Hepatocyte (in vitro differentiated cells): ENCODE data around the gene LCN1. TPM values are rescaled to one million over a fixed set of nuclear protein-coding genes. Genes with fewer than 3 reads are reported as not detected.

Experiments
- DNase-seq: peaks from one replicate; pipeline ENCODE4 v3.0.0-alpha.2; 2016; ENCODE audit warnings: low spot score
- H2AFZ ChIP-seq: fragments of 200-600 bp; sonication (generic); 2 replicates; pipeline ENCODE4 v1.6.0; 2016; ENCODE audit warnings: antibody characterized with exemption, mild to moderate bottlenecking
- H3K27ac ChIP-seq: fragments of 200-600 bp; sonication (generic); 2 replicates; pipeline ENCODE4 v1.5.1; 2016; ENCODE audit warnings: mild to moderate bottlenecking
- H3K27me3 ChIP-seq: fragments of 200-600 bp; sonication (generic); 2 replicates; pipeline ENCODE4 v1.6.1; 2016
- H3K36me3 ChIP-seq: fragments of 200-600 bp; sonication (generic); replicated peaks from 2 replicates; pipeline ENCODE4 v1.5.1; 2016; ENCODE audit warnings: low read depth; ENCODE audit not compliant: insufficient read depth
- H3K4me1 ChIP-seq: fragments of 200-600 bp; sonication (generic); 2 replicates; pipeline ENCODE4 v1.5.1; 2016; ENCODE audit warnings: mild to moderate bottlenecking, moderate library complexity; ENCODE audit not compliant: insufficient read depth
- H3K4me2 ChIP-seq: fragments of 200-600 bp; sonication (generic); 2 replicates; pipeline ENCODE4 v1.6.0; 2016
- H3K4me3 ChIP-seq: fragments of 200-600 bp; sonication (generic); 2 replicates; pipeline ENCODE4 v1.5.1; 2016; ENCODE audit warnings: mild to moderate bottlenecking
- H3K79me2 ChIP-seq: fragments of 200-600 bp; sonication (generic); 2 replicates; pipeline ENCODE4 v1.6.0; 2017; ENCODE audit warnings: mild to moderate bottlenecking
- H3K9me2 ChIP-seq: fragments of 200-600 bp; sonication (generic); replicated peaks from 2 replicates; pipeline ENCODE4 v1.6.0; 2017; ENCODE audit warnings: mild to moderate bottlenecking; ENCODE audit not compliant: insufficient read depth
- H3K9me3 ChIP-seq: fragments of 200-600 bp; sonication (generic); 2 replicates; pipeline ENCODE4 v1.5.1; 2016; ENCODE audit warnings: low read depth, mild to moderate bottlenecking
- H4K20me1 ChIP-seq: fragments of 200-600 bp; sonication (generic); 2 replicates; pipeline ENCODE4 v1.6.0; 2016; ENCODE audit warnings: mild to moderate bottlenecking; ENCODE audit not compliant: insufficient read depth, poor library complexity, severe bottlenecking
- CTCF ChIP-seq: fragments of 200-600 bp; sonication (generic); IDR thresholded peaks from 2 replicates; pipeline ENCODE4 v1.5.1; 2016; ENCODE audit warnings: antibody characterized with exemption, mild to moderate bottlenecking; ENCODE audit not compliant: poor library complexity
- EZH2 ChIP-seq: fragments of 200-600 bp; sonication (generic); IDR thresholded peaks from 2 replicates; pipeline ENCODE4 v1.6.1; 2016; ENCODE audit warnings: antibody characterized with exemption, mild to moderate bottlenecking, borderline replicate concordance
- EZH2phosphoT487 ChIP-seq: fragments of 200-600 bp; sonication (generic); IDR thresholded peaks from one replicate; pipeline ENCODE4 v1.6.1; 2018; ENCODE audit warnings: antibody characterized with exemption, mild to moderate bottlenecking, low read depth, moderate library complexity; ENCODE audit not compliant: unreplicated experiment, severe bottlenecking
- WGBS: methylation state at CpG from one replicate; pipeline ENCODE4 v1.1.6; 2016; ENCODE audit warnings: low lambda C conversion rate; ENCODE audit errors: missing lambda C conversion rate; 5-methylcytosine and 5-hydroxymethylcytosine counted together
- polyA plus RNA-seq: library from polyadenylated mRNA; unstranded; fragments of >200 nt; fragmentation: Nextera tagmentation; extraction: Ambion mirVana; gene quantifications from 2 replicates; pipeline ENCODE4 v1.2.1, GENCODE V29; 2016
- total RNA-seq: library from RNA; depleted of rRNA; stranded (reverse); fragments of >200 nt; gene quantifications from 2 replicates; pipeline ENCODE4 v1.2.3, GENCODE V29; 2014

LCN1 gene
- total and polyA plus RNA-seq, 2 experiments from 2014 or later = not detected

GRCh38 chr9:135502168-135502872, 18.9 kb upstream of the LCN1 start:
- H3K27ac ChIP-seq = no peak overlapping the region
- H3K36me3 ChIP-seq = no peaks in the 10 kb centered on the region
- H3K9me2 ChIP-seq = no peaks in the 10 kb centered on the region
- no peak overlapping the region for H3K4me3 ChIP-seq
- 92% methylated on average over 11 of the region's 15 CpGs for WGBS
- peak overlapping the region; percentile 99 for H3K4me2 ChIP-seq
- no peak overlapping the region for H2AFZ ChIP-seq
- no peak for DNase-seq
- no peak for TF ChIP-seq EZH2phosphoT487
- TF ChIP-seq EZH2 = no peak
- no peak for TF ChIP-seq CTCF
- no peaks in the 10 kb centered on the region for H3K27me3 ChIP-seq
- peaks cover 17% of the 10 kb centered on the region for H3K79me2 ChIP-seq
- H4K20me1 ChIP-seq = peaks cover 5% of the 10 kb centered on the region
- H3K4me1 ChIP-seq = peaks cover 7% of the 10 kb centered on the region
- H3K9me3 ChIP-seq = no peaks in the 10 kb centered on the region

- no peak overlapping the region for H3K27ac ChIP-seq
- no peak for TF ChIP-seq EZH2
- no peak for TF ChIP-seq EZH2phosphoT487
- no peak for TF ChIP-seq CTCF
- peaks cover 17% of the 10 kb centered on the region for H3K79me2 ChIP-seq
- H3K36me3 ChIP-seq = no peaks in the 10 kb centered on the region
- H3K27me3 ChIP-seq = no peaks in the 10 kb centered on the region
- WGBS = 93% methylated on average over 16 of the region's 16 CpGs
- H2AFZ ChIP-seq = no peak overlapping the region
- H3K4me3 ChIP-seq = no peak overlapping the region
- no peak overlapping the region for H3K4me2 ChIP-seq
- peaks cover 7% of the 10 kb centered on the region for H3K4me1 ChIP-seq
- no peaks in the 10 kb centered on the region for H3K9me3 ChIP-seq
- no peaks in the 10 kb centered on the region for H3K9me2 ChIP-seq
- DNase-seq = no peak
- peaks cover 5% of the 10 kb centered on the region for H4K20me1 ChIP-seq
These were observed 18.3 kb upstream of the LCN1 start for GRCh38 chr9:135502873-135503321.

- no peak for DNase-seq
- Histone ChIP-seq H3K4me1 (peaks cover 7% of the 10 kb centered on the region), H3K4me3 (no peak overlapping the region), H3K9me3 (no peaks in the 10 kb centered on the region), H3K79me2 (peaks cover 17% of the 10 kb centered on the region), H3K9me2 (no peaks in the 10 kb centered on the region), H2AFZ (no peak overlapping the region), H3K27me3 (no peaks in the 10 kb centered on the region), H4K20me1 (peaks cover 5% of the 10 kb centered on the region), H3K4me2 (no peak overlapping the region), H3K27ac (no peak overlapping the region), H3K36me3 (no peaks in the 10 kb centered on the region)
- 94% methylated on average over 41 of the region's 41 CpGs for WGBS
- TF ChIP-seq EZH2phosphoT487 (no peak), CTCF (no peak), EZH2 (no peak)
These were observed 17.6 kb upstream of the LCN1 start for GRCh38 chr9:135503371-135504261.
